Airway epithelial cell (primary cell): ENCODE measurements around the gene EGR1. TPM values are rescaled to one million over a fixed set of nuclear protein-coding genes. Genes with fewer than 3 reads are reported as not detected.

Experiments used
- total RNA-seq: library from RNA; depleted of rRNA; stranded (reverse); fragments of >200 nt; gene quantifications from 2 replicates; pipeline ENCODE4 v1.2.3, GENCODE V29; 2015

Gene EGR1
- total RNA-seq: 17.6 and 31.9 TPM in 2 replicates

DNA sequence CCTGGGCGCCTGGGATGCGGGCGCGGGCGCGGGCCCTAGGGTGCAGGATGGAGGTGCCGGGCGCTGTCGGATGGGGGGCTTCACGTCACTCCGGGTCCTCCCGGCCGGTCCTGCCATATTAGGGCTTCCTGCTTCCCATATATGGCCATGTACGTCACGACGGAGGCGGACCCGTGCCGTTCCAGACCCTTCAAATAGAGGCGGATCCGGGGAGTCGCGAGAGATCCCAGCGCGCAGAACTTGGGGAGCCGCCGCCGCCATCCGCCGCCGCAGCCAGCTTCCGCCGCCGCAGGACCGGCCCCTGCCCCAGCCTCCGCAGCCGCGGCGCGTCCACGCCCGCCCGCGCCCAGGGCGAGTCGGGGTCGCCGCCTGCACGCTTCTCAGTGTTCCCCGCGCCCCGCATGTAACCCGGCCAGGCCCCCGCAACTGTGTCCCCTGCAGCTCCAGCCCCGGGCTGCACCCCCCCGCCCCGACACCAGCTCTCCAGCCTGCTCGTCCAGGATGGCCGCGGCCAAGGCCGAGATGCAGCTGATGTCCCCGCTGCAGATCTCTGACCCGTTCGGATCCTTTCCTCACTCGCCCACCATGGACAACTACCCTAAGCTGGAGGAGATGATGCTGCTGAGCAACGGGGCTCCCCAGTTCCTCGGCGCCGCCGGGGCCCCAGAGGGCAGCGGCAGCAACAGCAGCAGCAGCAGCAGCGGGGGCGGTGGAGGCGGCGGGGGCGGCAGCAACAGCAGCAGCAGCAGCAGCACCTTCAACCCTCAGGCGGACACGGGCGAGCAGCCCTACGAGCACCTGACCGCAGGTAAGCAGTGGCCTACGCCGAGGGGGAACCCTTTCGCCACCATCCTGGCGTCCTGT lies at the start of gene EGR1:
EGR1 (plus strand) TSS at position 219 of the 864 bp plus-strand sequence; CDS start at position 502, 283 bp downstream.

DNA sequence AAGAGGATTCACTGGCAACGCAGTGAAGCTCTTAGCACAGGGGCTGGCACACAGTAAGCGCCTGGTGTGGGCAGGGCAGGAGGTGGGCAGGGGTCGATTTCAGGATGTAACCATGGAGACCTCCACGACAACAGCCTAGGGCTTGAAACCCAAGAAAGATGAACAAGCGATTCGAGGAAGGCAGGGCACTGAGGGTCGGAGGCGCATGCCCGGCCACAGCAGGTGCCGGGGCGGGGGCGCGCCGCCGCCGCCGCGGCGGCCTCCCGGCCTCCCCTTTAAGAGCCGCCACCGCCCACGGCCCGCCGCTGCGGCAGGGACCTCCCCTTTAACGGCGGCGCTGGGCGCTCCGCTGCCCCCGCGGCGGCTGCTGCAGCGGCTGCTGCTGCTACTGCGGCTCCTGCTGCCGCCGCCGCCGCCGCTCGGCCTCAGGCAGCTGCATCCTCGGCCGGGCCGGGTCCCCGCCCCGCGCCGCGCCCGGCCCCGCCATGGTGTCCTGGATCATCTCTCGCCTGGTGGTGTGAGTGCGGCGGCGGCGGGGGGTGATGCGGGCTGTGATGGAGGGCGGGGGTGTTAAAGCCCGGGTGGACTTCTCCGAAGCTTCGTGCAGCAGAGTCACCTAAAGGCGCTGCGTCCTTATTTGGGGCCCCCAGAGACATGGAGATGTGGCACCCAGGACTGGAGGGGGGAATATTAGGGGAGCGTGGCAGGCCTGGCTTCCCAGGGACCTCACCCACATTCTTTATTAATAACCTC lies 26.4 kb upstream of the EGR1 start, which contains the start of gene REEP2:
REEP2 (plus strand) TSS at position 334 of the 753 bp plus-strand sequence; CDS start at position 486, 152 bp downstream.

Other genes with a start within 250 kb of the EGR1 start
- gene GFRA3, start 190.9 kb upstream of the EGR1 start, total RNA-seq: not detected in 2 replicates
- gene CDC25C, start 133.7 kb upstream of the EGR1 start, total RNA-seq: 7.4 and 8.8 TPM in 2 replicates
- 16.9 and 33.5 TPM in 2 replicates for gene FAM53C, start 127.2 kb upstream of the EGR1 start, total RNA-seq
- 23.8 and 31.4 TPM in 2 replicates for gene KDM3B, start 112.8 kb upstream of the EGR1 start, total RNA-seq
- gene REEP2, start 26.4 kb upstream of the EGR1 start, total RNA-seq: 15.8 and 19.3 TPM in 2 replicates
- gene ETF1, start 77.8 kb downstream of the EGR1 start, total RNA-seq: 100.0 and 111 TPM in 2 replicates
- 253 and 268 TPM in 2 replicates for gene HSPA9, start 109.9 kb downstream of the EGR1 start, total RNA-seq